ENCODE results near the gene ZNF335.

- TF ChIP-seq CTCF (IDR thresholded peaks at IDR 0.05) (peak; percentile 65 to 94 (median 89)), POLR2A (IDR thresholded peaks at IDR 0.05) (no peak), POLR2AphosphoS5 (IDR thresholded peaks at IDR 0.05) (no peak)
These were observed 42.0 kb upstream of the ZNF335 start for GRCh38 chr20:46013829-46014516.
